SU-DHL-6 (cell line): ENCODE results near the gene PRRC2A.

Experiments used
- H2AFZ ChIP-seq: fragments of 200-600 bp; sonication (generic); 2 replicates; pipeline ENCODE4 v1.6.1; 2014; ENCODE audit warnings: low read depth, mild to moderate bottlenecking, moderate library complexity, mixed read lengths, antibody characterized with exemption, low read length; ENCODE audit not compliant: severe bottlenecking
- H3F3A ChIP-seq: fragments of 200-600 bp; shearing (Covaris generic); 2 replicates; pipeline ENCODE4 v1.6.0; 2016; ENCODE audit warnings: antibody characterized with exemption, mild to moderate bottlenecking; ENCODE audit not compliant: insufficient read depth
- H3K27ac ChIP-seq: fragments of 200-600 bp; sonication (generic); 2 replicates; pipeline ENCODE4 v1.5.1; 2016; ENCODE audit warnings: low read depth, mild to moderate bottlenecking, low read length, moderate library complexity, mixed read lengths
- H3K27me3 ChIP-seq: fragments of 200-600 bp; sonication (generic), shearing (Covaris generic); 2 replicates; pipeline ENCODE4 v1.6.0; 2014; ENCODE audit warnings: mild to moderate bottlenecking, low read length
- H3K36me3 ChIP-seq: fragments of 200-600 bp; sonication (generic); 2 replicates; pipeline ENCODE4 v1.6.1; 2014; ENCODE audit warnings: mild to moderate bottlenecking, low read length, mixed read lengths
- H3K4me2 ChIP-seq: fragments of 300-600, 200-600 bp; shearing (Covaris generic), sonication (generic); 2 replicates; pipeline ENCODE4 v1.6.0; 2014; ENCODE audit warnings: low read length, low read depth, mild to moderate bottlenecking; ENCODE audit not compliant: poor library complexity, severe bottlenecking
- H3K4me3 ChIP-seq: fragments of 200-600 bp; sonication (generic); 2 replicates; pipeline ENCODE4 v1.5.1; 2014; ENCODE audit warnings: antibody characterized with exemption, low read length, mild to moderate bottlenecking, mixed read lengths; ENCODE audit not compliant: insufficient read depth, poor library complexity, severe bottlenecking
- H3K79me2 ChIP-seq: fragments of 200-600 bp; sonication (generic); 2 replicates; pipeline ENCODE4 v1.6.1; 2014; ENCODE audit warnings: mild to moderate bottlenecking, low read length, moderate library complexity; ENCODE audit not compliant: insufficient read depth
- H3K9ac ChIP-seq: fragments of 200-600 bp; sonication (generic); 2 replicates; pipeline ENCODE4 v1.7.0; 2014; ENCODE audit warnings: mild to moderate bottlenecking, low read length
- H3K9me2 ChIP-seq: fragments of 200-600 bp; sonication (generic); replicated peaks from 2 replicates; pipeline ENCODE4 v1.6.1; 2014; ENCODE audit warnings: low read length; ENCODE audit not compliant: insufficient read depth
- H3K9me3 ChIP-seq: fragments of 200-600 bp; sonication (generic); 2 replicates; pipeline ENCODE4 v1.6.1; 2014; ENCODE audit warnings: low read length, mixed read lengths; ENCODE audit not compliant: insufficient read depth
- H4K20me1 ChIP-seq: fragments of 200-600 bp; sonication (generic); 2 replicates; pipeline ENCODE4 v1.6.1; 2014; ENCODE audit warnings: low read depth, mild to moderate bottlenecking, antibody characterized with exemption, low read length, moderate library complexity, mixed read lengths
- CTCF ChIP-seq: fragments of 200-600 bp; sonication (generic); IDR thresholded peaks from one replicate; pipeline ENCODE4 v1.5.1; 2017; ENCODE audit warnings: antibody characterized with exemption, mild to moderate bottlenecking, low read length, moderate library complexity; ENCODE audit not compliant: insufficient read depth, poor library complexity, severe bottlenecking
- EZH2phosphoT487 ChIP-seq: fragments of 200-600 bp; sonication (generic), shearing (Covaris generic); conservative IDR thresholded peaks from 2 replicates; pipeline ENCODE4 v1.6.1; 2018; ENCODE audit warnings: mild to moderate bottlenecking, antibody characterized with exemption, low read length, moderate library complexity, mixed read lengths

PRRC2A gene

GRCh38 chr6:31659649-31660380 is 39.3 kb downstream of the PRRC2A start:
- no peaks in the 10 kb centered on the region for H4K20me1 ChIP-seq
- H3F3A ChIP-seq = peaks cover 26% of the 10 kb centered on the region
- TF ChIP-seq CTCF (no peak), EZH2phosphoT487 (no peak)
- peak overlapping the region; percentile 75 for H3K4me2 ChIP-seq
- H3K27me3 ChIP-seq = no peaks in the 10 kb centered on the region
- peak overlapping the region; percentile 75 for H3K4me3 ChIP-seq
- no peaks in the 10 kb centered on the region for H3K36me3 ChIP-seq
- peak overlapping the region; percentile 66 for H3K27ac ChIP-seq
- H3K9me2 ChIP-seq = no peaks in the 10 kb centered on the region
- peaks cover 46% of the 10 kb centered on the region for H3K79me2 ChIP-seq
- peak overlapping the region; percentile 15 for H2AFZ ChIP-seq
- no peaks in the 10 kb centered on the region for H3K9me3 ChIP-seq
- peak overlapping the region; percentile 76 for H3K9ac ChIP-seq

GRCh38 chr6:31660381-31661261 is 40.1 kb downstream of the PRRC2A start, which contains the start of gene C6orf47:
C6orf47 (minus strand) TSS chr6:31660778; CDS start chr6:31659947, 831 bp downstream.
- H3K9me2 ChIP-seq = no peaks in the 10 kb centered on the region
- no peak for TF ChIP-seq EZH2phosphoT487
- no peak for TF ChIP-seq CTCF
- no peaks in the 10 kb centered on the region for H3K9me3 ChIP-seq
- peak within 1 kb of the TSS; percentile 22 for H2AFZ ChIP-seq
- H3F3A ChIP-seq = peaks cover 27% of the 10 kb centered on the region
- H3K9ac ChIP-seq = peak within 1 kb of the TSS; percentile 76
- peak within 1 kb of the TSS; percentile 66 for H3K27ac ChIP-seq
- peak within 1 kb of the TSS; percentile 75 for H3K4me3 ChIP-seq
- peak within 1 kb of the TSS; percentile 75 for H3K4me2 ChIP-seq
- H3K79me2 ChIP-seq = peaks cover 46% of the 10 kb centered on the region
- no peaks in the 10 kb centered on the region for H3K36me3 ChIP-seq
- no peaks in the 10 kb centered on the region for H4K20me1 ChIP-seq
- H3K27me3 ChIP-seq = no peaks in the 10 kb centered on the region

- Histone ChIP-seq H3K9ac (peak overlapping the region; percentile 76), H3F3A (peaks cover 28% of the 10 kb centered on the region), H4K20me1 (no peaks in the 10 kb centered on the region), H3K9me2 (no peaks in the 10 kb centered on the region), H3K36me3 (no peaks in the 10 kb centered on the region), H2AFZ (no peak overlapping the region), H3K27me3 (no peaks in the 10 kb centered on the region), H3K79me2 (peaks cover 52% of the 10 kb centered on the region), H3K27ac (peak overlapping the region; percentile 66), H3K4me3 (peak overlapping the region; percentile 75), H3K9me3 (no peaks in the 10 kb centered on the region), H3K4me2 (peak overlapping the region; percentile 81)
- TF ChIP-seq EZH2phosphoT487 = no peak
- no peak for TF ChIP-seq CTCF
These were observed 41.0 kb downstream of the PRRC2A start for GRCh38 chr6:31661262-31662123.
